Neuron (in vitro differentiated cells): Measurements from ENCODE around the gene CBS.
"Not testable (repeated sequence)": the region's sequence is repeated elsewhere in the genome, so short reads cannot be mapped to it uniquely, and the experiment has no call there.

Experiments used
- H2AFZ ChIP-seq: one replicate; pipeline ENCODE4 v1.6.1; 2013; ENCODE audit warnings: low read depth, mild to moderate bottlenecking, inconsistent platforms, low read length, moderate library complexity
- H3K27me3 ChIP-seq: one replicate; pipeline ENCODE4 v1.6.1; 2013; ENCODE audit warnings: low read length; ENCODE audit not compliant: insufficient read depth
- H3K36me3 ChIP-seq: one replicate; pipeline ENCODE4 v1.6.1; 2013; ENCODE audit warnings: low read length; ENCODE audit not compliant: insufficient read depth
- H3K4me1 ChIP-seq: one replicate; pipeline ENCODE4 v1.6.1; 2013; ENCODE audit warnings: low read length; ENCODE audit not compliant: insufficient read depth
- H3K4me3 ChIP-seq: 2 replicates; pipeline ENCODE4 v1.5.1; 2013; ENCODE audit warnings: mild to moderate bottlenecking, low read length, moderate library complexity
- H3K9me3 ChIP-seq: one replicate; pipeline ENCODE4 v1.6.1; 2013; ENCODE audit warnings: low read length

Gene CBS

DNA sequence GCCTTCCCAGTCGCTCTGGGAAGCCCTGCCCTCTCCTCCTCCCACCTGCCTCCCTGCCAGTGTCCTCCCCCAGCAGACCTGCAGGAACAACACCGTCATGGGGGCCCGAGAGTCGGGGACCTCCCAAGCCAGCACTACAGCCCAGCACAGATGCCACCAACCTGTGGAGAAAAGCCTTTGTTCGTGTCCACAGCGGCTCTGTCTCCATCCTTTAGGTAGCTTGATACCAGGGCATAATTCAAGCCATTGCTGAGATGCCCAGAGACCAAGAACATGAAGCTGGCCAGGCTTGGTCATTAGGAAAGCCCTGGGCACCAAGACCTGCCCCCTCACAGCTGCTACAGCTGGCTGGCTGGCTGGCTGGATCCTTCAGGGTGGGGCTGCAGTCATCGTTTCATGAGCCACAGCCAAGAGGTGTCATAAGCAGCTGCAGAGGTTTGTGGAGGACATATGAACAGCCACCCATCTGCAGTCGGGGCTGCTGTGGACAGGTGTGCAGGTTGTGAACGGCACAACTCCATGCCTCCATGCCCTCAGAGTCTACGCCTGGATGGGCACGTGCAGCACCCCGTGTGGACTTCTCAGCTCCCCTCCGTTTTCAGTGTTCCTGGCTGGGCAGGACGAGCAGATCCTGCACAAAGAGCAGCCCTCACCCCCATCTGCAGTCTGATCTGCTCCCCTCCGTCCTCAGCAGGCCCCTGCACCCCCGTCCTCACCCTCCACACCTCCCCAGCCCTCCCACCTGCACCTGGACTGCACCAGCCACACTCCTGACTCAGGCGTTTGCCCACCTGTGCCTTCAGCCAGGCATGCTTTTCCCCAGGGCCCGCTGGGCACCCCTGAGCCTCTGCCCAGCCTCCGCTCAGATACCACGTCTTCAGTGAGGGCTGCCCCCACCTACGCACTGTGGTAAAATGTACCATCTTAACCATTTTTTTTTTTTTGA is 29.5 kb downstream of the CBS start:
- not testable (repeated sequence) for H3K27me3 ChIP-seq, H3K36me3 ChIP-seq, H3K4me1 ChIP-seq, H3K9me3 ChIP-seq, H2AFZ ChIP-seq, H3K4me3 ChIP-seq

DNA sequence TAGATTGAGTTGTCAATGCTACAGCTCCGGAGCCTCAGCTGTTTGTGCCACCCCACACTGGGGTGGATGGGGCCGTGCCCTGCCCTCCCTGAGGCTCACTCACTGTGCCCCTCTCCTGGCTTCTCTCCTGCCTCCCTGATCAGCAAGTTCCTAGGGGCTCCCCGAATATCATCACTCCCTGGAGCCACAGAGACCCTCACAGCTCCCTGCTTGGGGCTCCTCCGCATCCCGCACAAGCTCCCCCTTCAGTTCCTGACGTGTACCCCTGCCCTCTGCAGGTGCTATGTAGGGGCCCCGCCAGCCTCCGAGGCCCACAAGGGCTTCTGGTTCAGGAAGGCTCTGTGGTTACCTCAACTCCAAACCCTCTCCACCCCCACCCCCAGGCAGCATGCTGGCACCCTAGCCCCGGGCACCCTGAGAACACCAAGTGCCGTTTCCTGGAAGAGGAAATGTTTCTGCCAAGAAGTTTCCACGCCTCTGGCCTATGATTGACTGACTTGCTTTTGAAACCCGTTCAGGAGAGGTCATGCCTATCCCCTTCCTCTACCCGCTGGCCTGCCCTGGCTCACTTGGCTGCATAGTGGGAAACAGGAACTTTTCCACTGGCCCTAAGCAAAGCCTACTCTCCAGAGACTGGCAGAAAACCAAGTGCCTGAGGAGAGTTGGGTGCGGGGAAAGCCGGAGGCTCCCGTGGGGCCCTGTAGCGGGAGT is 30.3 kb downstream of the CBS start:
- not testable (repeated sequence) for H3K27me3 ChIP-seq, H2AFZ ChIP-seq, H3K36me3 ChIP-seq, H3K9me3 ChIP-seq, H3K4me3 ChIP-seq, H3K4me1 ChIP-seq

DNA sequence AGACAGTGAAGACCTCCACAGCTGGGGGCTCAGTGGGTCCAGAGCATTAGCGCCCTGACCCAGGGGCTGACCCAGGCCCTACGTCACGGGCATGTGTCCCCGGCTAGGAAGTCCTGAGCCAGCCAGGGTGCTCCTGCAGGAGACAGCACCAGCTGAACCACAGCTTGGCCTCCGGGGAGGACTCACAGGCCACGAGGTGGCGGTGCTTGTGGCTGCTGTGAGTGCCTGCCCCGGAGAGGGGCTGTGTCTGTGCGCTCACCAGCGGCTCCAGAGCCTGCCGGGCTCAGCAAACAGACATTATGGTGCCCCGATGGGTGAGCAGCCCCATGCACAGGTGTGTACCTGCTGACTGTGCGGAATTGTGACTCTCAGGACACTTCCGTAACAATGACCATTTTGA is 31.1 kb downstream of the CBS start:
- H3K4me3 ChIP-seq, H3K27me3 ChIP-seq, H3K9me3 ChIP-seq, H3K36me3 ChIP-seq, H3K4me1 ChIP-seq, H2AFZ ChIP-seq: not testable (repeated sequence)

DNA sequence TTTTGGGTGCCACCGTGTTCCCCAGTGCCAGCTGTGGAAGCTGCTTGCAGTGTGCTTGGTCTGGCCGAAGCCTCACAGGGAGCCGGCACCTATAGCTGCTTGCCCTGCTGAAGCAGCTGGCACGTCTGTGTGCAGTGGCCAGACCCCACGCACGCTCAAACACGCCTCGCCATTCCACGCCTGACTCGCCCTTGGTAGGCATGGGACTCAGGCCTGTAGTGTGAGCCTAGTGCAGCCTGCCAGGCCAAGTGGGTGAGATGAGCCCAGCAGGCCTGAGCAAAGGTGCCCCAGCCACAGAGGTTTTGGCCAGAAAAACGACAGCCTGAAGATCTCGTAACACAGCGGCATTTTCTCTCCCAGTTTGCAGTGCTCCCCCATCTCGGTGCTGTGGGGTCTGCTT is 32.3 kb downstream of the CBS start:
- H2AFZ ChIP-seq, H3K9me3 ChIP-seq, H3K36me3 ChIP-seq: not testable (repeated sequence)

DNA sequence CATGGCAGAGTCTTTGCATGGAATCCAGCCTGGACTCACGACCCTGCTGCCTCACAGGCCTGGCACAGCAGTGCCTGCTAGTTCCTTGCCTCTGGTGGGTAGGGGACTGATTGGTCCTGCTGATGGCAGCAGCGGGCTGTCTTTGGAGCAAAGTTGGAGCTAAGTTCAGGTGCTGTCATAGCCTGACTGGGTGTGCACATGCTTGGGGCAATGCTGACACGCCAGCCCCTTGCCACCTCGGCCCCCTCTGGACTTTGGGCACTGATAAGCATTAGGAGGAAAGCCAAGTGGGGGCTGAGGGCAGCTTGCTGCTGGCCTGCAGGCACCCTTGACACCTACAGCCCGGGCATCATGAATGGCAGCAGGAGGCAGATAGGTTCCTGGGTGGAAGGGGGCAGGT is 33.5 kb downstream of the CBS start:
- H3K4me3 ChIP-seq, H3K4me1 ChIP-seq: not testable (repeated sequence)

More for the DNA sequence above, 32.3 kb downstream of the CBS start:
- H3K27me3 ChIP-seq, H3K4me1 ChIP-seq, H3K4me3 ChIP-seq: not testable (repeated sequence)

DNA sequence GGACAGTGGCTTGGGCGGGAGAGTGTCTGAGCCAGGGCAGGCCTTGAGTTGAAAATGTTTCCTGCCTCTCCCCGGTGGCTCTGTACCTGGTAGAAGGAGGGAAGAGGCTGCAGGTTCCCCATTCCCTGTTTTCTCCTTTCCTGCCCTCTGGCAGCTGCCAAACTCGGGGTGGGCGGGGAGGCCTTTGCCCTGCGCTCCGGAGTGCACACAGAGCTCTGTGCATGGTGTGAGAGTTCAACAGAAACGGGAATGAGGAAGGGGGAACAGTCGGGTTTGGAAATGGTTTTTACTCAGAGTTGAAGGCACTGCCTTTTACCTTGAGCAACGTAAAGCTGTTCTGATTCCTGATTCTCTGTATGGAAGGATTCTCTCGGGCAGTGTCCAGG is 37.0 kb downstream of the CBS start:
- H2AFZ ChIP-seq, H3K36me3 ChIP-seq, H3K4me1 ChIP-seq, H3K27me3 ChIP-seq, H3K9me3 ChIP-seq, H3K4me3 ChIP-seq: not testable (repeated sequence)

More for the DNA sequence above, 33.5 kb downstream of the CBS start:
- not testable (repeated sequence) for H3K36me3 ChIP-seq, H3K9me3 ChIP-seq, H3K27me3 ChIP-seq, H2AFZ ChIP-seq

DNA sequence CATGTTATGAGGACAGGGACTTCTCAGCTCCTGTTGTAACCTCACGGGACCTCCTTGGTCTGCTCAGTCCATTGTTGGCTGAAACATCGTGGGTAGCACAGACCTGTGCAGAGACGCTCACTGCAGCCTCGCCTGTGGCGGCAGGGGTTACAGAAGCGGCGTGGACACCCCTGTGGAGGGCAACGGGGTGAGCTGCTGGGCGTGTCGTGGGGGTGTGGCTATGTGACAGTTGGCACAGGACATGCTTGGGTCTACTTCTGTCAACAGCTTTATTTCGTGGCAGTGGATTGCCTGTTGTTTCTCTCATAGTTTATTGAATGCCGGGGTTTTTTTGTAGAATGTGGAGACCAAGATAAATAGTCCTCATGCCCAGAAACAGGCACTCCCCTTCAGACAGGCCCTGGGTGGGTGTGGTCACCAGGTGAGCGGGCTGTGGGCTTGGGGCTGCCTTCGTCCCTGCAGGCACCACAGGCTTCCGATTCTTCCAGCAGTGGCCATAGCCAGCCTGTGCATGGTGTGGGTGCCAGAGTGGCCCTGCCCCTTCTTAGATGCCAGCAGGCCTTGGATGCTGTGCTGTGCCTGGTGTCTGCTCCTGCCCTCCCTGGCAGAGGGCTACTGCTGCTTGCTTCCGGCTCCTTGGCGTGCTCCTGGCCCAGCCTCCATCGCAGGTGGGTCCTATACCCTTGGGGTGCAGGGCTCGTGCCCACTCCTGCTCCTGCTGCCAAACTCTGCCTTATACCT is 37.5 kb downstream of the CBS start:
- H3K36me3 ChIP-seq, H3K4me3 ChIP-seq, H3K4me1 ChIP-seq, H2AFZ ChIP-seq, H3K9me3 ChIP-seq, H3K27me3 ChIP-seq: not testable (repeated sequence)

DNA sequence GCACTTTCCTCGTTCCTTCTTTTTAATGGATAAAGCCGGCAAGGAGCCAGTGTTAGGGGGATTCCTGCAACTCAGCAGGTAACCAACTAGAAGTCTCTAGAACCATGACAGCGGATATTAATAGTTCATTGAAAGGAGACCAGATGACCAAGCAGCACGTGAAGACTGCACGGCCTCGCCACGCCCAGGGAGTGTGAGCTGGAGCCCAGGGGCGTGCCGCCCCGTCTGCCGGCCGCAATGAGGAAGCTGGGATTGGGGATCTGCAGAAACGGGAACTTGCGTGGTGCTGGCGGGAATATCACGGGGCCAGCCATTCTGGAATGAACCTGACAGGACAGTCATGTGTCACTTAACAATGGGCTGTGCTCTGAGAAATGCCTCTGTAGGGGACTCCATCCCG is 38.7 kb downstream of the CBS start:
- H3K4me1 ChIP-seq, H3K9me3 ChIP-seq, H3K4me3 ChIP-seq, H3K27me3 ChIP-seq, H2AFZ ChIP-seq: not testable (repeated sequence)
- peaks cover 11% of the 10 kb centered on the region for H3K36me3 ChIP-seq

DNA sequence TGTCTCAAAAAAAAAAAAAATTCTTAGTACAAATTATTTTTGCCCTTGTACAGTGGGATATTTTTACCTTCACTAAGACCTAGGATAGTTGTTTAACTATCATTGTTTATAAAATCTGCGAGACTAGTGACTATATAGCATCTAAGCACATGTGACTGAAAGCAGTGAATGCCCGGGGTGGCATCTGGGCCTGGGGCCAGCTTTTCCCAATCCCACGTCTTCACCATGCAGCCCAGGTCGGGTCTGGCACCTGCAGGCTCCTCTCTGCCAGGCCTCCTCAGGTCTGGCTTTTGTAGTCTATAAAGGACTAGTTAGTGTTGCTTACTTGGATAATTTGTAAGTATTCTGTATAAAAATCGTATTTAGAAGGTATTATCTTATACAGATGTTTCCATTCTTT is 40.8 kb downstream of the CBS start:
- Histone ChIP-seq H3K4me3 (no peak overlapping the region), H3K9me3 (no peaks in the 10 kb centered on the region), H3K27me3 (no peaks in the 10 kb centered on the region), H3K4me1 (peaks cover 4% of the 10 kb centered on the region), H3K36me3 (peaks cover 27% of the 10 kb centered on the region), H2AFZ (no peak overlapping the region)

DNA sequence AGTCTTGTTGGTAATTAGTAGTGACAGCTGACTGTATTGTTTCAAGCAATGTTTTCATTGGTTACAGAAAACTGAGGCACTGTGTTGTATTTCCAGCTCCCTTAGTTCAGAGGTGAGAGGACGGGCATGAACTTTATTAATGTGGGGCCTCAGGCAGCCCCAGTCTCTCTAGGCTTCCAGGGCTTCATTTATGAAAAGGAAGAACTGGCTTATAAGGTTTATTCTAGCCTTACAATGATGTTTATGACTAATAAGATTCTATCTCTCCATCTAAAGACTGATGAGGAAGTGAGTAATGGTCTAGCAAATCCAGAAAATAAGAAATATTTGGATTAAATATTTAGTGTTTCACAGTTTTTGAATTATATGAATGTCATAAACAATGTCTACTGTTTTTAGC is 41.5 kb downstream of the CBS start:
- Histone ChIP-seq H3K4me3 (no peak overlapping the region), H3K9me3 (no peaks in the 10 kb centered on the region), H3K27me3 (no peaks in the 10 kb centered on the region), H3K36me3 (peaks cover 30% of the 10 kb centered on the region), H2AFZ (no peak overlapping the region), H3K4me1 (peaks cover 4% of the 10 kb centered on the region)

DNA sequence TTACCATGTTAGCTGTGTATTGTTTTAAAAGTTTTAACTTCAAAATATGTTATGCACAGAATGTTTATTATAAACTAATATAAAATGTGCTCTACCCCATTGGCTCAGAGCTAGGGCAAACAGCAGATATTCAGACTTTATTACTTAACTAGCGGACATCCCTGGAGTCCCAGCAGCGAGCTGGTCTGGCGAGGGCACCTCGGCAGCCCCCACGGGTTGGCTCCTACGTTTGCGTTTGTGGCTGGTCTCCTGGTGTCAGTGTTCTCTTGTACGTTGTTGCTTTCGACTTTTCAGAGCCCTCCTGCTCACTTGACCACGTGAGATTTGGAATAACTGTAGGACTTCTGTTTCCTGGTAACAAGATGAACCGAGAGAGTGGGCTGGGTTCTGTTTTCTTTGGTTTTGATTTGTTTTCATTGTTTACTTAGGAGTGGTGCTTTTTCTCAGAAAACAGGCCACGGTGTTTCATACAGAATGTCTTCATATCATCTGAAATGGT is 44.5 kb downstream of the CBS start:
- Histone ChIP-seq H3K4me3 (no peak overlapping the region), H3K36me3 (peaks cover 47% of the 10 kb centered on the region), H3K9me3 (no peaks in the 10 kb centered on the region), H3K4me1 (peaks cover 4% of the 10 kb centered on the region), H2AFZ (no peak overlapping the region), H3K27me3 (no peaks in the 10 kb centered on the region)

DNA sequence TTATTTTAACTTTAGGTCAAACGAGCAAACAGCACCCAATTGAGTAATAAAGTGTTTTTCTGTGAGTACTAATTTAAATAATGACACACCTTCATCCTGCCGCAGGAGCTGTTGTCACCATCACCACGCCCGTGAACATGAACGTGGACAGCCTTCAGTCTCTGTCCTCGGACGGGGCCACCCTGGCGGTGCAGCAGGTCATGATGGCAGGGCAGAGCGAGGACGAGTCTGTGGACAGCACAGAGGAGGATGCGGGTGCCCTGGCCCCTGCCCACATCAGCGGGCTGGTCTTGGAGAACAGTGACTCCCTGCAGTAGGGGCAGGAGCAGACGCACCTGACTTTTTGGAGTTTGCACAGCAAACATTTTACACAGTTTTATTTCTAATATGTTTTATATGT is 45.9 kb downstream of the CBS start:
- peaks cover 51% of the 10 kb centered on the region for H3K36me3 ChIP-seq

More for the DNA sequence above, 45.9 kb downstream of the CBS start:
- Histone ChIP-seq H2AFZ (no peak overlapping the region), H3K4me1 (peaks cover 10% of the 10 kb centered on the region), H3K27me3 (no peaks in the 10 kb centered on the region), H3K4me3 (no peak overlapping the region), H3K9me3 (no peaks in the 10 kb centered on the region)
